ENCODE measurements around the gene NCOA4. TPM values are rescaled to one million over a fixed set of nuclear protein-coding genes. Genes with fewer than 3 reads are reported as not detected.

Gene NCOA4
- total and polyA plus RNA-seq, 2 donors, result 75.2 to 231 TPM

DNA sequence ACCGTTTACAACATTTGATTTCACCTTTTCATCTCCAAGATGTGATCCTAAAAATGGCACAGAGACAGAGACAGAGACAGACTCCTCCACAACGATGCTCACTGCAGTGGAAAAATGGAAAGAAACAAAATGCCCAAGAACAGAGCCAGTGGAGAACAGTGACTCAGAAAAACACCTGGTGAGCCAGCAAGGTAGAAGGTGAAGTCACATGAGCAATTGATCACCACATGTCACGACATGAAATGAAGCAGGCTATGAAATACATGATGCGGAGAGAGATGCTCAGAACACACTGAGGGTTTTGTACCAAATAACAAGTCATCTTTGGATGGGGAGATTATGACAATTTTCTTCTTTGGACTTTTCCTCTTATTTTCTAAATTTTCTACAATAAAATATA is 12.1 kb upstream of the NCOA4 start:
- Histone ChIP-seq H3K27me3 (ENCODE audit: control insufficient read depth in 2 of 2, insufficient read depth in 1 of 2, low read length in 1 of 2) (no peaks in the 10 kb centered on the region), H3K4me1 (ENCODE audit: control insufficient read depth in 2 of 2, insufficient read depth in 2 of 2, low read length in 2 of 2) (no peaks in the 10 kb centered on the region), H3K27ac (ENCODE audit: low read depth in 1 of 2, low read length in 1 of 2) (no peak overlapping the region), H3K4me3 (ENCODE audit: low read length in 2 of 2) (no peak overlapping the region), H3K36me3 (ENCODE audit: control insufficient read depth in 2 of 2, insufficient read depth in 2 of 2, low read length in 1 of 2) (no peaks in the 10 kb centered on the region), H3K9me3 (ENCODE audit: control insufficient read depth in 2 of 2, insufficient read depth in 1 of 2, low read length in 1 of 2) (no peaks in the 10 kb centered on the region)
- DNase-seq (ENCODE audit: low read depth in 6 of 9, low spot score in 9 of 9), result no peak
- WGBS, result 91% methylated on average over 4 of the region's 4 CpGs

DNA sequence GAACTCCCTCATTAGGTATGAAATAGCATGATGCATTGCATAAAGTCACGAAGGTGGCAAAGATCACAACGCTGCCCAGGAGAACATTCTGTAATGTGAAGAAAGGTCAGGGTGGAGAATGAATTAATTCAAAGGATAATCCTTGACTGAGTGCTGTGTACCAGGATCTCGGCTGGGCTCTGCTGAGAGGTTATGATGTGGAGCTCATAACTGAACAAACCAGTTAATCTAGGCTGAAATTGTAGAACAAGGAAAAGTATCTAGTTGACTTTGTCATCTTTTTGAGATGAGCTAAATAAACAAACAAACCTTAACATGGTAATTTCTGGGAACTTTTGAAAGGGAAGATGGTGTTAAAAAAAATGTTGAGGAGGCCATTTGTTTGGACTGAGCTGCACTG is 9.6 kb upstream of the NCOA4 start:
- Histone ChIP-seq H3K36me3 (ENCODE audit: control insufficient read depth in 2 of 2, insufficient read depth in 2 of 2, low read length in 1 of 2) (no peaks in the 10 kb centered on the region), H3K4me1 (ENCODE audit: control insufficient read depth in 2 of 2, insufficient read depth in 2 of 2, low read length in 2 of 2) (peaks cover 3 to 10% of the 10 kb centered on the region in 2 donors), H3K4me3 (ENCODE audit: low read length in 2 of 2) (no peak overlapping the region), H3K9me3 (ENCODE audit: control insufficient read depth in 2 of 2, insufficient read depth in 1 of 2, low read length in 1 of 2) (no peaks in the 10 kb centered on the region), H3K27ac (ENCODE audit: low read depth in 1 of 2, low read length in 1 of 2) (no peak overlapping the region), H3K27me3 (ENCODE audit: control insufficient read depth in 2 of 2, insufficient read depth in 1 of 2, low read length in 1 of 2) (no peaks in the 10 kb centered on the region)
- no peak for DNase-seq (ENCODE audit: low read depth in 6 of 9, low spot score in 9 of 9)
- 98% methylated on average over 3 of the region's 3 CpGs for WGBS

GRCh38 chr10:46037107-46037825 is 6.8 kb upstream of the NCOA4 start:
- H3K27ac ChIP-seq (ENCODE audit: low read depth in 1 of 2, low read length in 1 of 2), result no peak overlapping the region
- DNase-seq (ENCODE audit: low read depth in 6 of 9, low spot score in 9 of 9), result no peak
- H3K9me3 ChIP-seq (ENCODE audit: control insufficient read depth in 2 of 2, insufficient read depth in 1 of 2, low read length in 1 of 2), result no peaks in the 10 kb centered on the region
- peaks cover 3 to 23% of the 10 kb centered on the region in 2 donors for H3K4me1 ChIP-seq (ENCODE audit: control insufficient read depth in 2 of 2, insufficient read depth in 2 of 2, low read length in 2 of 2)
- H3K4me3 ChIP-seq (ENCODE audit: low read length in 2 of 2), result no peak overlapping the region
- H3K27me3 ChIP-seq (ENCODE audit: control insufficient read depth in 2 of 2, insufficient read depth in 1 of 2, low read length in 1 of 2), result no peaks in the 10 kb centered on the region
- 95% methylated on average over 8 of the region's 8 CpGs for WGBS
- no peaks in the 10 kb centered on the region for H3K36me3 ChIP-seq (ENCODE audit: control insufficient read depth in 2 of 2, insufficient read depth in 2 of 2, low read length in 1 of 2)

DNA sequence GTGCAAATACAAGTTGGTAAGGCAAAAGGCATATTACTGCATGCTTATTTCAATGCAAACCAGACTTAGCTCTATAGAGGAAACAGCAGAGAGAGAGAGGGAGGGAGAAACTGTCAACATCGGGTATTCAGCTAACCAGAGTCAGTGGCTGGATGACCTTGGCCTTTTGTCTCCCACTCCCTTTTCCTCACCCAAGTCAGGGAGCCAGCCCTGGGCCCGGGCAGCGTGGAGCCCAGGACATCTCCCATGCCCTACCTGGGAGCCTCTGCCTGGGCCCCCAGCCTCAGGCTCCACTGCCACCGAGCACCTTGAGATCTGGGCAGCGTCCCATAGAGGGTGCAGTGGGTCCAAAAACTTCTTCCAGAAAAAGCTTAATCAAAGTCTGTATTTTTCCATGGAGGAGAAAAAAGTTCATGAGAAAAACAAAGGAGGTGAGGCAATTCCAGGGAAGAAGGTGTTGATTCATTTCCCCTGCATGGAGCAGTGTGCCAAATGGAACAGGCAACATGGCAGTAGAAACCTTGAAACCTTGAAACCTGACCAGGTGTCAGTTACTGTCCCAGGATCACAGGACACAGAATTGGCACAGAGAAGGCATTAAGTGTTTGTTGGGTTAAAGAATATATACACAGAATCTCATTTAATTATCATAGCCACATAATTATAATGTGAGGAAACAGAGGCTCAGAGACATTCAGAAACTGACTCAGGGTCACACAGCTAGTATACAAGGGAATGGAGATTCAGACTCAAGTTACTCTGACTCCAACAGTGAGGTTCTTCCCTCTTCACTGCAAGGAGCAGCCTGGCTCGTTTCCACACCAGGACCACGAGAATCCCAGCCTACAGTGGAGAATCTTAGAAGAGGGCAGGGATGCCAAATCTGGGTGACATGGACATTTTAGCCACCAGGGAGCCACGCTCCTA is 5.8 kb upstream of the NCOA4 start:
- no peaks in the 10 kb centered on the region for H3K36me3 ChIP-seq (ENCODE audit: control insufficient read depth in 2 of 2, insufficient read depth in 2 of 2, low read length in 1 of 2)
- H3K9me3 ChIP-seq (ENCODE audit: control insufficient read depth in 2 of 2, insufficient read depth in 1 of 2, low read length in 1 of 2), result no peaks in the 10 kb centered on the region
- no peak overlapping the region for H3K27ac ChIP-seq (ENCODE audit: low read depth in 1 of 2, low read length in 1 of 2)
- H3K27me3 ChIP-seq (ENCODE audit: control insufficient read depth in 2 of 2, insufficient read depth in 1 of 2, low read length in 1 of 2), result no peaks in the 10 kb centered on the region
- DNase-seq (ENCODE audit: low read depth in 6 of 9, low spot score in 9 of 9), result no peak
- H3K4me1 ChIP-seq (ENCODE audit: control insufficient read depth in 2 of 2, insufficient read depth in 2 of 2, low read length in 2 of 2), result peaks cover 3 to 34% of the 10 kb centered on the region in 2 donors
- 72% methylated on average over 8 of the region's 8 CpGs for WGBS
- H3K4me3 ChIP-seq (ENCODE audit: low read length in 2 of 2), result no peak overlapping the region

- Histone ChIP-seq H3K9me3 (ENCODE audit: control insufficient read depth in 2 of 2, insufficient read depth in 1 of 2, low read length in 1 of 2) (no peaks in the 10 kb centered on the region), H3K27ac (ENCODE audit: low read depth in 1 of 2, low read length in 1 of 2) (peak overlapping the region in 1 of 2 donors; percentile 34), H3K36me3 (ENCODE audit: control insufficient read depth in 2 of 2, insufficient read depth in 2 of 2, low read length in 1 of 2) (no peaks in the 10 kb centered on the region), H3K4me1 (ENCODE audit: control insufficient read depth in 2 of 2, insufficient read depth in 2 of 2, low read length in 2 of 2) (peaks cover 15 to 49% of the 10 kb centered on the region in 2 donors), H3K4me3 (ENCODE audit: low read length in 2 of 2) (no peak overlapping the region), H3K27me3 (ENCODE audit: control insufficient read depth in 2 of 2, insufficient read depth in 1 of 2, low read length in 1 of 2) (no peaks in the 10 kb centered on the region)
- DNase-seq (ENCODE audit: low read depth in 6 of 9, low spot score in 9 of 9), result no peak
Measured at GRCh38 chr10:46033602-46034011, 3.2 kb upstream of the NCOA4 start.

DNA sequence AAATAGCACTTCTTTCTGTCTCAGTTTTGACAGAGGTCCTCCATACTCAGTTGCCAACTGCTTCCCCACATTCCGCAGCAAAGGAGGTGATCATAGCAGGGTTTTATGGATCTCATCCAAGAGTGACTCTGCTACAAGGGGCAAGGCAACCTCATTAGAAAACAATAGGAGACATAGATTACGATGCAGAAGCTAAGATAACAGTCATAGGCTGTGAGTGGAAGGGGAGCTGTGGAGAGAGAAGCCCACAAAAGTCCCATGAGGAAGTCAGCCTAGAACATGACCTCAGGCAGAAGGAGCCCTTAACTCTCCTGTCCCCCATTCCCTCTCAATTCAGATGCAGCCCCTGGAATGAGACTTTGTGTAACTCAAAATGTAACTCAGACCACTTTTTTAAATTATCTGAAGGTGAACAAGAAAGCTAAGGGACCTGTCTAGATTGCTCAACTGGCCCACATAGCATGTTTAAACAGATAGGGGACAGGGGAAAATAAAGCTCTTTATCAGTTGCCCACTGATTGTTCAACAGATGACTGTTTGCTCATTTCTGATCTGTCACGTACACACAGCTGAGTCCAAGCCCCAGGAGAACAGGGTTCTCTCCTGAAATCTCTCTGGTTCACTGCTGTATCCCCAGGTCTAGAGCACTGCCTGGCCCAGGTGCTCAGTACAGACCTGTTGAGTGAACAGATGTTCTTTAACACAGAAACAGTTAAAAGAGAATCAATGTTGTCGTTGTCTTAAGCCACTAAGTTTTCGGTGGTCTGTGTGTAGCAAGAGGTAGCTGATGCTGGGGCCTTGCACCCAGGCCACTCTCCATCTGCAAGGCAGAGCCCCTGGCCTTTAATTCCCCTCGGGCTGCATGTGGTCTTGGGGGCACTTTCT is 1.5 kb upstream of the NCOA4 start:
- DNase-seq (ENCODE audit: low read depth in 6 of 9, low spot score in 9 of 9), result no peak
- Histone ChIP-seq H3K36me3 (ENCODE audit: control insufficient read depth in 2 of 2, insufficient read depth in 2 of 2, low read length in 1 of 2) (peaks cover 0 to 9% of the 10 kb centered on the region in 2 donors), H3K4me1 (ENCODE audit: control insufficient read depth in 2 of 2, insufficient read depth in 2 of 2, low read length in 2 of 2) (peaks cover 19 to 51% of the 10 kb centered on the region in 2 donors)

GRCh38 chr10:46029461-46030030 is 877 bp downstream of the NCOA4 start:
- peaks cover 22 to 45% of the 10 kb centered on the region in 2 donors for H3K4me1 ChIP-seq (ENCODE audit: control insufficient read depth in 2 of 2, insufficient read depth in 2 of 2, low read length in 2 of 2)
- H3K27ac ChIP-seq (ENCODE audit: low read depth in 1 of 2, low read length in 1 of 2), result peak overlapping the region in 1 of 2 donors; percentile 79
- 31% methylated on average over 6 of the region's 6 CpGs for WGBS
- peak in 1 of 9 donors; percentile 38 for DNase-seq (ENCODE audit: low read depth in 6 of 9, low spot score in 9 of 9)
- H3K36me3 ChIP-seq (ENCODE audit: control insufficient read depth in 2 of 2, insufficient read depth in 2 of 2, low read length in 1 of 2), result peaks cover 0 to 9% of the 10 kb centered on the region in 2 donors
- H3K27me3 ChIP-seq (ENCODE audit: control insufficient read depth in 2 of 2, insufficient read depth in 1 of 2, low read length in 1 of 2), result no peaks in the 10 kb centered on the region
- peak overlapping the region; percentile 66 to 80 for H3K4me3 ChIP-seq (ENCODE audit: low read length in 2 of 2)
- no peaks in the 10 kb centered on the region for H3K9me3 ChIP-seq (ENCODE audit: control insufficient read depth in 2 of 2, insufficient read depth in 1 of 2, low read length in 1 of 2)

More for the DNA sequence above, 1.5 kb upstream of the NCOA4 start:
- no peaks in the 10 kb centered on the region for H3K9me3 ChIP-seq (ENCODE audit: control insufficient read depth in 2 of 2, insufficient read depth in 1 of 2, low read length in 1 of 2)
- peak overlapping the region in 1 of 2 donors; percentile 76 for H3K27ac ChIP-seq (ENCODE audit: low read depth in 1 of 2, low read length in 1 of 2)
- 64% methylated on average over 6 of the region's 6 CpGs for WGBS
- H3K27me3 ChIP-seq (ENCODE audit: control insufficient read depth in 2 of 2, insufficient read depth in 1 of 2, low read length in 1 of 2), result no peaks in the 10 kb centered on the region
- no peak overlapping the region for H3K4me3 ChIP-seq (ENCODE audit: low read length in 2 of 2)

DNA sequence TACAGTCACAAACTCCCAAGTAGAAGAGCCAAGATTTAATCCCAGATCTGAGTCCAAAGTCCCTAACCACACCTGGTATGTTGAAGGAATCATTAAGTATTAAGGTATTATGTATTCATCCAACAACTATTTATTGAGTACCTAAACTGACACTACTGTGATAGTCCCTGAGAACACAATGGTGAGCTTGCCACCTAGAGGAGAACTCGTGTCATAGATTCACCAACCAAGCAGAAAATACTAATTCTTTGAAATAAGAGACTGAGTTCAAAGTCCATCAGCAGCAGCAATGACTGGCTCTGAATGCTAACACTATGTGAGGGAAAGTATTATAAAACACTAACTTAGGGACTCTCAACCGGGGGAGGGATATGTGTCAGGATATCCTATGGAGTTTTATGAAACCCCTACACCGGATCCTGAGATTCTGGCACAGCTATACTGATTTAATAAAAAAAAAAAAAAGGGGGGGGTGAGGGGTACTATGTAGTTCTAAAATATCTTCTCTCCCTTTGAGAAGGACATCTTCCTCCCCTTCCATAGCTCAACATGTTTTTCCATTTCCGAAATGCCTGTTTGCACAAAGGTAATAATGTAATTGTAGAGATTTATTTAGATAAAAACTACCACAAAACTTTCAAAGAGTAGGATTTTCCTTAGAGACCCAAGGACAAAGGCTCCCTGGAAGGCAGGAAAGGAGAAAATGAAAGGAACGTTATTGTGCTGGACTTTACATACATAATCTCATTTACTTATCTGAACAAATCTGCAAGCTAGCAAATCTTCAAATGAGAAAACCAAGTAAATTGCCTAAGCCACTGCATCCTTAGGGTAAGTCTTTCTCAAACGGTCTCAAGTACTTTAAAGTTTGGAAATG is 1.6 kb downstream of the NCOA4 start:
- Histone ChIP-seq H3K27ac (ENCODE audit: low read depth in 1 of 2, low read length in 1 of 2) (peak overlapping the region in 1 of 2 donors; percentile 79), H3K9me3 (ENCODE audit: control insufficient read depth in 2 of 2, insufficient read depth in 1 of 2, low read length in 1 of 2) (no peaks in the 10 kb centered on the region), H3K36me3 (ENCODE audit: control insufficient read depth in 2 of 2, insufficient read depth in 2 of 2, low read length in 1 of 2) (peaks cover 0 to 9% of the 10 kb centered on the region in 2 donors), H3K4me1 (ENCODE audit: control insufficient read depth in 2 of 2, insufficient read depth in 2 of 2, low read length in 2 of 2) (peaks cover 24 to 44% of the 10 kb centered on the region in 2 donors), H3K4me3 (ENCODE audit: low read length in 2 of 2) (peak overlapping the region; percentile 66 to 80), H3K27me3 (ENCODE audit: control insufficient read depth in 2 of 2, insufficient read depth in 1 of 2, low read length in 1 of 2) (no peaks in the 10 kb centered on the region)
- DNase-seq (ENCODE audit: low read depth in 6 of 9, low spot score in 9 of 9), result peak in 3 of 9 donors; percentile 43 to 76 (median 59)
- 34% methylated on average over 6 of the region's 6 CpGs for WGBS
